ENCODE measurements around the gene FBXO38. TPM values are rescaled to one million over a fixed set of nuclear protein-coding genes. Genes with fewer than 3 reads are reported as not detected.

Gene FBXO38
- total RNA-seq, 1 experiment from 2014 or later: 36.3 TPM

GRCh38 chr5:148408092-148408491 is 24.3 kb downstream of the FBXO38 start:
- POLR2A ChIA-PET: no interaction called here

More at GRCh38 chr5:148408092-148408491, 24.3 kb downstream of the FBXO38 start:
- no peak for TF ChIP-seq EGR1 (IDR thresholded peaks at IDR 0.05; ENCODE audit: low read depth)
- no peak for TF ChIP-seq JUND (IDR thresholded peaks at IDR 0.05)
- TF ChIP-seq SIN3A (IDR thresholded peaks at IDR 0.05; ENCODE audit: low read depth): no peak
- TF ChIP-seq ATF3 (IDR thresholded peaks at IDR 0.05): no peak
- TF ChIP-seq EZH2 (IDR thresholded peaks at IDR 0.05): no peak
- no peak for TF ChIP-seq SP1 (IDR thresholded peaks at IDR 0.05; ENCODE audit: low read depth)
- no peak for TF ChIP-seq YY1 (IDR thresholded peaks at IDR 0.05; ENCODE audit: extremely low read depth, insufficient replicate concordance, low read depth, low read length)
- no peak for TF ChIP-seq ELF1 (IDR thresholded peaks at IDR 0.05; ENCODE audit: borderline replicate concordance, low read depth)
- TF ChIP-seq EZH2phosphoT487 (IDR thresholded peaks at IDR 0.05; ENCODE audit: borderline replicate concordance): no peak
- TF ChIP-seq REST (IDR thresholded peaks at IDR 0.05; ENCODE audit: low read depth): no peak
- no peak for TF ChIP-seq CEBPB (IDR thresholded peaks at IDR 0.05; ENCODE audit: low read depth)
- no peak for TF ChIP-seq POLR2AphosphoS5 (IDR thresholded peaks at IDR 0.05; ENCODE audit: low read depth, low read length)
- no peak for TF ChIP-seq FOSL1 (IDR thresholded peaks at IDR 0.05; ENCODE audit: low read depth)
- TF ChIP-seq CBX3 (IDR thresholded peaks at IDR 0.05; ENCODE audit: low read depth): no peak
- no peak for TF ChIP-seq ZBTB33 (IDR thresholded peaks at IDR 0.05; ENCODE audit: extremely low read depth, insufficient replicate concordance, low read length)
- TF ChIP-seq CTCF (IDR thresholded peaks at IDR 0.05 in 2 of 3, conservative IDR thresholded peaks at IDR 0.05 in 1 of 3; ENCODE audit: borderline replicate concordance in 1 of 3, insufficient read depth in 1 of 3, low read depth in 2 of 3, low read length in 2 of 3): no peak
- TF ChIP-seq ZNF274 (IDR thresholded peaks at IDR 0.05; ENCODE audit: low read depth, low read length): no peak
- no peaks in the 10 kb centered on the region for H3K4me1 ChIP-seq (ENCODE audit: control insufficient read depth in 1 of 2, insufficient read depth in 2 of 2, low read length in 2 of 2)
- no peaks in the 10 kb centered on the region for H3K9me3 ChIP-seq (ENCODE audit: control insufficient read depth in 1 of 2, insufficient read depth in 1 of 2, low read depth in 1 of 2, low read length in 2 of 2)
- H3K9ac ChIP-seq (ENCODE audit: low read length): no peak overlapping the region
- no peak overlapping the region for H3K27ac ChIP-seq (ENCODE audit: low read depth, low read length)
- DNase-seq (ENCODE audit: low read depth, low spot score) (no peak), ATAC-seq (no peak)
- H3K9me2 ChIP-seq (ENCODE audit: insufficient read depth): no peaks in the 10 kb centered on the region
- H4K20me1 ChIP-seq (ENCODE audit: insufficient read depth): no peaks in the 10 kb centered on the region; the same call in 1 of the 2 replicates
- H2AFZ ChIP-seq (ENCODE audit: low read depth, low read length, poor library complexity, severe bottlenecking): no peak overlapping the region
- BruUV-seq (replicated peaks): no TSS peak
- H3K36me3 ChIP-seq (ENCODE audit: control insufficient read depth in 1 of 2, insufficient read depth in 2 of 2, low read length in 2 of 2): peaks cover 30 to 43% of the 10 kb centered on the region in 2 experiments
- H3K4me3 ChIP-seq (replicated peaks in 1 of 2; ENCODE audit: low read depth in 1 of 2, low read length in 2 of 2): no peak overlapping the region
- intact Hi-C loops (cut with micrococcal nuclease): no loop called here
- CTCF ChIA-PET: no interaction called here
- no peaks in the 10 kb centered on the region for H3K27me3 ChIP-seq (ENCODE audit: insufficient read depth, low read length)
- H3K4me2 ChIP-seq (ENCODE audit: low read length): no peak overlapping the region
- RAD21 ChIA-PET (ENCODE audit: low non-redundant PET in 1 of 2, low total read pairs in 2 of 2, uncharacterized antibody in 2 of 2, unreplicated experiment in 2 of 2): no interaction called here
- H3K79me2 ChIP-seq (ENCODE audit: insufficient read depth, low read length): no peaks in the 10 kb centered on the region

All from HCT116 (cell line).